ENCODE measurements around the gene PACS2.
A peak's percentile ranks its signal among the peaks of the same experiment; 100 is the strongest.

Gene PACS2

GRCh38 chr14:105412771-105413543, 98.4 kb downstream of the PACS2 start:
- DNase-seq = no peak

- no peak for DNase-seq
Observed at GRCh38 chr14:105413544-105413886, 99.0 kb downstream of the PACS2 start.

- peak; percentile 69 for DNase-seq
Observed at GRCh38 chr14:105414456-105415371, 100.2 kb downstream of the PACS2 start.

GRCh38 chr14:105415481-105416428, 101.2 kb downstream of the PACS2 start:
- no peak for DNase-seq

GRCh38 chr14:105416671-105417070, 102.1 kb downstream of the PACS2 start:
- no peak for DNase-seq

- no peak for DNase-seq
Observed at GRCh38 chr14:105417690-105418121, 103.2 kb downstream of the PACS2 start.

GRCh38 chr14:105418269-105419194, 104.0 kb downstream of the PACS2 start:
- no peak for DNase-seq

GRCh38 chr14:105419195-105420091, 104.9 kb downstream of the PACS2 start, which contains the start of gene MTA1:
TSS of gene MTA1 (plus strand) at chr14:105419827. CDS start at chr14:105420036, 209 bp downstream.
- DNase-seq = peak; percentile 50

GRCh38 chr14:105420101-105420973, 105.8 kb downstream of the PACS2 start:
- DNase-seq = no peak

GRCh38 chr14:105420974-105421674, 106.6 kb downstream of the PACS2 start:
- no peak for DNase-seq

GRCh38 chr14:105421723-105422615, 107.4 kb downstream of the PACS2 start:
- DNase-seq = no peak

GRCh38 chr14:105422695-105423487, 108.3 kb downstream of the PACS2 start:
- no peak for DNase-seq

GRCh38 chr14:105423488-105424195, 109.1 kb downstream of the PACS2 start:
- no peak for DNase-seq

GRCh38 chr14:105424861-105425260, 110.3 kb downstream of the PACS2 start:
- DNase-seq = no peak

- DNase-seq = no peak
Observed at GRCh38 chr14:105425823-105426247, 111.3 kb downstream of the PACS2 start.
